ENCODE results near the gene KCNF1. TPM values are rescaled to one million over a fixed set of nuclear protein-coding genes. Genes with fewer than 3 reads are reported as not detected.

Gene KCNF1
- total RNA-seq, 1 experiment from 2014 or later = 0.52 TPM

GRCh38 chr2:10880586-10881321, 31.0 kb upstream of the KCNF1 start:
- ChIA-PET POLR2A (no interaction called here), CTCF (interaction anchor here (0.7 kb wide), 1 partner anchor 45 kb away, joined by 5 read pairs; no protein-coding TSS in a partner anchor), RAD21 (ENCODE audit: low non-redundant PET in 1 of 2, low total read pairs in 2 of 2, uncharacterized antibody in 2 of 2, unreplicated experiment in 2 of 2) (no interaction called here)
- Histone ChIP-seq H2AFZ (ENCODE audit: low read depth, low read length, poor library complexity, severe bottlenecking) (no peak overlapping the region), H3K9me2 (ENCODE audit: insufficient read depth) (no peaks in the 10 kb centered on the region), H3K36me3 (ENCODE audit: control insufficient read depth in 1 of 2, insufficient read depth in 2 of 2, low read length in 2 of 2) (no peaks in the 10 kb centered on the region), H3K9me3 (ENCODE audit: control insufficient read depth in 1 of 2, insufficient read depth in 1 of 2, low read depth in 1 of 2, low read length in 2 of 2) (no peaks in the 10 kb centered on the region), H3K79me2 (ENCODE audit: insufficient read depth, low read length) (no peaks in the 10 kb centered on the region), H4K20me1 (ENCODE audit: insufficient read depth) (no peaks in the 10 kb centered on the region), H3K4me1 (ENCODE audit: control insufficient read depth in 1 of 2, insufficient read depth in 2 of 2, low read length in 2 of 2) (no peaks in the 10 kb centered on the region), H3K27ac (ENCODE audit: low read depth, low read length) (no peak overlapping the region), H3K9ac (ENCODE audit: low read length) (no peak overlapping the region), H3K27me3 (ENCODE audit: insufficient read depth, low read length) (no peaks in the 10 kb centered on the region), H3K4me2 (ENCODE audit: low read length) (no peak overlapping the region), H3K4me3 (replicated peaks in 1 of 2; ENCODE audit: low read depth in 1 of 2, low read length in 2 of 2) (no peak overlapping the region)
- no TSS peak for BruUV-seq (replicated peaks)
- DNase-seq (ENCODE audit: low read depth, low spot score) (no peak), ATAC-seq (no peak)
- no peak for TF ChIP-seq CTCF (IDR thresholded peaks at IDR 0.05 in 2 of 3, conservative IDR thresholded peaks at IDR 0.05 in 1 of 3; ENCODE audit: borderline replicate concordance in 1 of 3, insufficient read depth in 1 of 3, low read depth in 2 of 3, low read length in 2 of 3)
- TF ChIP-seq POLR2AphosphoS5 (IDR thresholded peaks at IDR 0.05; ENCODE audit: low read depth, low read length) = no peak
- TF ChIP-seq ZBTB33 (IDR thresholded peaks at IDR 0.05; ENCODE audit: extremely low read depth, insufficient replicate concordance, low read length) = no peak
- no peak for TF ChIP-seq SIN3A (IDR thresholded peaks at IDR 0.05; ENCODE audit: low read depth)
- intact Hi-C loops (cut with micrococcal nuclease) = no loop called here

Measured in HCT116 (cell line).